Umbilical cord (tissue), 2 donors: ENCODE results near the gene C6orf89. TPM values are rescaled to one million over a fixed set of nuclear protein-coding genes. Genes with fewer than 3 reads are reported as not detected.
"Not testable (repeated sequence)": the region's sequence is repeated elsewhere in the genome, so short reads cannot be mapped to it uniquely, and the experiment has no call there.

Experiments
- DNase-seq: peaks from one replicate; pipeline ENCODE4 v3.0.0-alpha.2; 2015; ENCODE audit warnings: low spot score
- total RNA-seq: library from RNA; depleted of rRNA; stranded (reverse); fragments of >200 nt; gene quantifications from one replicate; pipeline ENCODE4 v1.2.3, GENCODE V29; 2014; ENCODE audit warnings: low replicate concordance; ENCODE audit not compliant: insufficient read depth

The C6orf89 gene
- total RNA-seq, 1 donor from 2014 or later: 40.2 TPM

DNA sequence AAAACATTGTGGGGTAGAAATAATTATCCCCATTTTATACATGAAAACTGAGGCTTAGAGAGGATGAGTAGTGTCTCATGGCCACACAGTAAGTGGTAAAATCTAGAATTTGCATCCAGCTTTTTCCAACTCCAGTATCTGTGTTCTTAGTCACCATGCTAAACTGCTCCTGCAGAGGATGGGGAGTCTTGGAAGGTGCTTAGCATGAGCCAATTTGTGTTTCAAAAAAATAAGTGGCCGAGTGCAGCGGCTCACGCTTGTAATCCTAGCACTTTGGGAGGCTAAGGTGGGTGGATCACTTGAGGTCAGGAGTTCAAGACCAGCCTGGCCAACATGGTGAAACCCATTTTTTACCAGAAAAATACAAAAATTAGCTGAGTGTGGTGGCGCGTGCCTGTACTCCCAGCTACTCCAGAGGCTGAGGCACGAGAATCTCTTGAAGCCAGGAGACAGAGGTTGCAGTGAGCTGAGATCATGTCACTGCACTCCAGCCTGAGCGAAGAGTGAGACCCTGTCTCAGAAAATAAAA lies 2.4 kb downstream of the C6orf89 start:
- no peak for DNase-seq

DNA sequence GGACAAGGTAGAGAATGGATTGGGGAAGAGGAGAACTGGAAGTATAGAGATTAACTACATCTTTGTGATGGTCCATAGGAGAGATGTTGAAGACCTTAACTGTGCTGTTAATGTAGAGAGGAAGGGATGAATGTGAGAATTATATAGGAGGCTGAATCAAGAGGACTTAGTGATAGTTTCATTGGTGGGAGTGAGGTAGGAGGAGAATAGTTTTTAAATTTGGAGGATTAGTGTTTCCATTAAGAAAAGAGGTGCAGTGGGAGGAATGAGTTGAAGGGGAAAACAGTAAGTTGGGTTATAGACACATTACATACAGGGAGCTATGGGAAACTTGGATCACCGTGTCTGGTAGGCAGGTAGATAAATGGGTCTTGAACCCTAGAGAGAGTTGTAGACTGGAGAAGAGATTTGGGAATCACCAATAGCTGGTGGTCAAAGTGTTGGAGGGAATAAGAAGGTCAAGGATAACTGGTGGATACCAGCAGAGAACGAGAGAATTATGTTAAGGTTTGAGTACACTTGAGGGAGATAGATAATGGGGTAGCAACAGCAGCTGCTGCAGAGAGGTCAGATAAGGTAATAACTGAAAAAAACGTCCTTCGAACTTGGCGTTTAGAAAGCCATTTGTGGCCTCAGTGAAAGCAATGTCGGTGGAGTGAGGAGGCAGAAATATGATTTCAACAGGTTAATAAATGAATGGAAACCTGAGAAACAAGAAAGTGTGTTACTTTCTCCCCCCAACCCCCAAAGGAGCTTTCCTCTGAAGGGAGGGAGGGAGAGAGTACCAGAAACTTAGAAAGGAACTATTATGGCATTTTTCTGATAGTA lies 3.1 kb downstream of the C6orf89 start:
- no peak for DNase-seq

DNA sequence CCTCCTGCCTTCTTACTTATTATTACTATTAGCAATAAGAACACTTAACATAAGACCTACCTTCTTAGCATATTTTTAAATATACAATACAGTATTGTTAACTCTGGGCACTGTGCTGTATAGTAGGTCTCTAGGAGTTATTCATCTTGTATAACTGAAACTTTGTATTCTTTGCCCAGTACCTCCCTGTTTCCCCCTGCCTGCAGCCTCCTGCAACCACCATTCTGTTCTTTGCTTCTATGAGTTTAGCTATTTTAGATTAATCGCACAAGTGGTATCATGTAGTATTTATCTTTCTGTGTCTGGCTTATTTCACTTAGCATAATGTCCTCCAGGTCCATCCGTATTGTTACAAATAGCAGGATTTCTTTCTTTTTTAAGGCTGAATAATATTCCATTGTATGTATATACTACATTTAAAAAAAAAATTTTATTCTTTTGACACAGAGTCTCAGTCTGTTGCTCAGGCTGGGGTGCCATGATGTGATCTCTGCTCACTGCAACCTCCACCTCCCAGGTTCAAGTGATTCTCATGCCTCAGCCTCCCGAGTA lies 4.4 kb downstream of the C6orf89 start:
- no peak for DNase-seq

DNA sequence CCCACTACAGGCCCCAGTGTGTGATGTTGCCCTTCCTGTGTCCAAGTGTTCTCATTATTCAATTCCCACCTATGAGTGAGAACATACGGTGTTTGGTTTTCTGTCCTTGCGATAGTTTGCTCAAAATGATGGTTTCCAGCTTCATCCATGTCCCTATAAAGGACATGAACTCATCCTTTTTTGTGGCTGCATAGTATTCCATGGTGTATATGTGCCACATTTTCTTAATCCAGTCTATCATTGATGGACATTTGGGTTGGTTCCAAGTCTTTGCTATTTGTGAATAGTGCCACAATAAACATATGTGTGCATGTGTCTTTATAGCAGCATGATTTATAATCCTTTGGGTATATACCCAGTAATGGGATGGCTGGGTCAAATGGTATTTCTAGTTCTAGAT lies 5.4 kb downstream of the C6orf89 start:
- not testable (repeated sequence) for DNase-seq

DNA sequence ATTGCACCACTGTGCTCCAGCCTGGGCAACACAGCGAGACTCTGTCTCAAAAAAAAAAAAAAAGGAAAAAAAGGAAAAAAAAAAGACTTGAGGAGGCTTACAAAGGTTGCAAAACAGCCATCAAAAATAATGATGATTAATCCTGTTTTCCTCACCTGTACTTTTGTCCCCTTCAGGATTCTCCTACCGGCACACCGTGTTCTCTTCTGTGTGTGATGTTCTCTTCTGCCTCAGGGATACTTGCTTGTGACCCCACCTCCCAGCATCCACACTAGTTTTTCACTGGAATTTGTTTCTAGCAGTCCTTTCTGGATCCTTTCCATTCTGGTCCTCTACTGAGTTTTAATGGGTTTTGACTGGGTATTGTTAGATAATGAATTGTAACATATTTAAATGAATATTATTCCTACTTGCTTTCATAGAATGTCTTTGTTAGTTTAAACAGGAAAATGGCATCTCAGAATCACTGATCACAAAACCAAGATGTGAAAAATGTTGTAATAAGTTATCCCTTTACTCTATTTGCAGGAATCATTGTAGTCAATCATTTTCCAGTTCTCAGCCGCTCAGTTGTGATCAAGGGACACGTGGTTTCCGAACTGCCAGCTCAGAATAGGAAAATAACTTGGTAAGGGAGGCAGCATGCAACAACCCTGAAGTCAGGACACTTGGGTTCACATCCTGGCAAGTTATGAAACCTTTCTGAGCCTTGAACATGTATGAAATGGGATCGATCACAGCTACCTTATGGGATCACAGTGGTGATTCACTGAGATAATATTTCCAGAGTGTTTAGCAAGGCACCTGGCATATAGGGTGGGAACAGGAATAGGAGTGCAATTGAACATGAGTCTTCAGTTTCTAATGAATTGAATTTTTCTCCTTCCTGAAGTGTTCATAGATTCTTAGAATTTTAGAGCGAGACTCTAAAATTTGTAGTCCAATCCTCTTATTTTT lies 8.5 kb downstream of the C6orf89 start:
- DNase-seq: no peak

DNA sequence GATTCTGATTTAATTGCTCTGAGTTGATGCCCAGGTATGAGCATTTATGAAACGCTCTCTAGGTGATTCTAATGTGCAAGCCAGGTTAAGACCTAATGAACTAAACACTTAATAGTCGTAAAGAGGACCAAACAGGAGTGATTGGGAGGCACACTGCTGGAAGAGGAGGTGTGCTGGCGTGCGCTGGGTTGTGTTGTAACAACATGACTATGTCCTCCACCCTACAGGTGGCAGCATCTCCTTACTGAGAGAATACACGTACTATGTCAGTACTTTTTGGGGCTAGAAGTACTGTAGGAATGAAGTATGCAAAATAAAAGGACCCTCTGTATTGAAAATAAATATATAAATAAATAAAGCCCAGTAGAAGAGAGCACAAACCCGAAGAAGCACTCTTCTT lies 11.9 kb downstream of the C6orf89 start:
- DNase-seq: no peak

DNA sequence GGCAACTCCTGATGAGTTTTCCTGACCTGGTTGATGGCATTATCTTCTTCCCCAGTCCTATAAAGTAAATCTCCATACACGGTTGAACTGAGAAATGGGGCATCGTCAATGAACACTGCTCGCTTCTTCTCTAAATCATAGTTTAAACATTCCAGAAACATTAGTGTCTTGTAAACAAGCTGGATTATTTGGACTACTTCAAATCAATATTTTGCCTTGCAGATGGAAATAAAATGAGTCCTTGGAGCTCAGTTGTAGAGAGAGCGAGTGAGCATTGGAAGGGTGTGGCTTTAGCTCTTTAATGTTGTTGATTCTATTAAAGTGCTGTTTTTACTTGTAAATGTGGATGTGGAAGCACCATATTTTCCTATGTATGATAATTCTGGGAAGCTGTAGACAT lies 18.4 kb downstream of the C6orf89 start:
- DNase-seq: no peak

DNA sequence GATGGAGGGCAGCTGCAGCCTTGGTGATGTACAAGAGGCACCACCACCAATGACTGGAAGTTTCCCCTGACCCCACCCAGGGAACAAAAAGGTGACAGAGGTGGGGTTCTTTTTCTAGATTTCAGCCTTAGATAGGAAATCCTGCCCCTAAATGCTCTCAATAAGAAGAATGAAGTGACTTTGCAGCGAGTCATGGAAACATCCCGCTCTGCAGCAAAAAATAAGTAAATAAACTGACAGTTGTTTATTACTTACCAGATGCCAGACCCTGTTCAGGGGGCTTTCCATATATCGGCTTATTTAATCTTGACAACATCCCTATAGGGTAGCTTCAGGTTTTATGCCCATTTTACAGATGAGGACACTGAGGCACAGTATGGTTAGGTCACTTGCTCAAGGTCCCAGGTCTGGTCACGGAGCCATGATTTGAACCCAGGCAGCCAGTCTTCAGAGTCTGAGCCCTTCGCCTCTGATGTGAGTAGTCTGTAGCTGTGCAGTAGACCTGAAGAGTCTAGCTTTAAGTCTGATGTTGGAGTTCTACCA lies 19.2 kb downstream of the C6orf89 start:
- no peak for DNase-seq

DNA sequence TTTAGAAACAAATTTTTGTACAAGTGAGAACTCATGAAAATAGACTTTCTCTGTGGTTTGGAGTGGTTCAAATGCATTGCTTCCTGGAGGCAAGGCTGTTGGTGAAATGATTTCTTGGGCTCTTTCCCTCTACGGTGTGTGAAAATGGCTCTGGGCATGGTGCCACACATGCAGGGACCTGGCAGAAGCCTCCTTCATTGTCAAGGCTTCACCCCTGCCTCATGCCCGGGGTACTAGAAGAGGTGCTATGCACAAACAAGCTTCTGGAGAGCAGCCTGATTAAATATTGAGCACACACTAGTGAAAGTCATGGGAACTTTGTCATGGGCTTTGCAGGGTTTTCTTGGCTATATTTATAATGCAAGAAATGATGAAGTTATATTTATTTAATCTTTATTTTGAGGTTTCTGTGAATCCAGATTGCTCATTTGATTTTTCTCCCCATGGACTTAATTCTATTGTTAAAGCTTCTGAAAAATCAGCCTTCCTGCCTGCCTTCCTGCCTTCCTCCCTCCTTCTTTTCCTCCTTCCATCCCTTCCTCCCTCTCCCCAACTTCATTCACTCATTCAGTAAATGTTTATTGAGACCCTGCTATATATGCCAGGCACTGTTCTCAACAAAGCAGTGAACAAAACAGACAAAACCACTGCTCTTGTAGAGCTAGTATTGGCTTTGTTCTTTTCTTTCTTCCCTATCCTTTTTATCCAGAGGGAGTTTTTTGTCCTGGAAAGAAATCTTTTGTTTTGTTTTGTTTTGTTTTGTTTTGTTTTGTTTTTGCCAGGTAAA lies 21.0 kb downstream of the C6orf89 start:
- DNase-seq: no peak

DNA sequence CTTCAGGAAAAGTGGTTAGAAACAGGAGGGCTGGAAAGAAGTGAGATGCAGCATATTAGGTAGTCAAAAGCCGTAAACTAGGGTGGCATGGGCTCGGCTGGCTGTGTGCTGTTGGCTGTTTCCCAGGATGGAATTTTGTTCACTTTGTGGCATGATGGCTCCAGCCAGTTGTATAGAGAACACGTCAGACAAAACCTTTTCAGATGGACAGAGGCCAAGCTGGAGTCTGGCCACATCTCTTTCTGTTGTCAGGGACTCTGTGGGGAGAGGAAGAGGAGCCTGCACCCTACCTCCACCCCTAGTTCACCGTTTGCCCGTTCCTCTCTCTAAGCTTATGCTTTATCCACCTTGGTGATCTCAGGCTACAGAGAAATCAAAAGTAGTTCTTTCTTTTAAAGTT lies 22.0 kb downstream of the C6orf89 start:
- DNase-seq: peak; percentile 58

DNA sequence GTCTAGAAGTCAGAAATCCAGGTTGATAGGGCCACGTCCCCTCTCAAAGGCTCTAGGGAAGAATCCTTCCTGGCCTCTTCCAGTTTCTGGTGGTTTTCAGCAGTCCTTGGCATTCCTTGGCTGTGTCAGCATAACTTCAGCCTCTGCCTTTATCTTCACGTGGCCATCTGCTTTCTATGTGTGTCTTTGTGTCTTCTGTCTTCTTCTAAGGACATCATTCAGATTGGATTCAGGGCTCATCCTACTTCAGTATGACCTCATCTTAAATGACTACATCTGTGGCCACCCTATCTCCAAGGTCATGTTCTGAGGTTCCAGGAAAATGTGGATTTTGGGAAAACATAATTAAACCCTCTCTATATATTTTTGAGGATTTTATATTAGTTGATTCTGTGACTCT lies 23.0 kb downstream of the C6orf89 start:
- peak; percentile 63 for DNase-seq

DNA sequence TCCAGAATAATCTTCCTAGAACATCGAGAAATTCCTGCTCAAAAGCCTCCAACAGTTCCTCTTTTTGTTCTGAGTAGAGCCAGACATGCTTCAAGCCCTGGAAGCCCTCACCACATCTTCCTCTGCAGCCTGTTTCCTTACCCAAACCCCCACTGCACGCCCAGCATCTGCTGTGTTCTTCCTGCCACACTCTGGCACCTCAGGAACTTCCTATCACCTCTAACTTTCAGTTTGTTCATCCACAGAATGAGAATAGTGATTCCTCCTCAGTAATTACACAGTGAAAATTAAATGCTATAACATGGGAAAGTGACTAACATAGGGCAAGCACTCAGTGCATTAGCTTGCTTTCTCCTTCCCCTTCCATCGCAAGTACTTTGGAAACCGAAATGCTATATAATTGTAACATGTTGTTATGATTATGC lies 26.3 kb downstream of the C6orf89 start:
- no peak for DNase-seq

DNA sequence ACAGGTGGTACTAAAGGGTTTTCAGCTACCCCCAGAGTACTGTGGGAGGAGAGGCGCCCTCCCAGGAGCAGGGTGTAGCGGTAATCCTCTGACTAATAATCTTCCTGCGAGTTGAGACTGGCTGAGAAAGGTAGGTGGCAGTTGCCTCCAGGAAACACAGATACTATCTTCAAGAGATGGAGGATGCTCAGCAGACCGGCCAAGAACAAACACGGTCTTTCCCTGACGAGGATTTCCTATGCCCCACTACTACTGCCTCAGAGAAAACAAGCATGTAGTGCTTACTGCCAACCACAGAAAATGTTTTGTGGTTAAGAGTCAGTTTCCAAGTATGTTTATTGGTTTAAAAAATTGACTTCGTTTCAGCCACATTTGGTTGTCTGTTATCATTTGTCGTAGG lies 26.8 kb downstream of the C6orf89 start:
- no peak for DNase-seq

DNA sequence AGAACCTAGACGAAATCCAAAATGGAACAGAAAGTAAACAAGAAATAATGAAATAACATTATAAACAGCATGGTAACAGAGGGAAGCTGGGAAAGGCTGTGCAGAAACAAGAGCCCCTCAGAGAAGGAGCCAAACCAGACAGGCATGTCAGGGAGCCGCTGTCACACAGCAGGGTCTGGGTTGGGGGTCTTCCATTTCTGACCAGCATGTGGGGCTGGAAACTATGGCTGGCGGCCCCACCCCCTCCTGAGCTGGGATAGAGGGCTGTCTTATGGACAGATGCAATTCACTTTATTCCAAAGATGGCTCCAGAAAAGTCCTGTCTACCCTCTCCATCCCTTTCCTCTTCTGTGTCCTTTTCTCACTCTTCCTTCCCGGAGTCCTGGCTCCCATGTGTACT lies 27.3 kb downstream of the C6orf89 start:
- DNase-seq: no peak

DNA sequence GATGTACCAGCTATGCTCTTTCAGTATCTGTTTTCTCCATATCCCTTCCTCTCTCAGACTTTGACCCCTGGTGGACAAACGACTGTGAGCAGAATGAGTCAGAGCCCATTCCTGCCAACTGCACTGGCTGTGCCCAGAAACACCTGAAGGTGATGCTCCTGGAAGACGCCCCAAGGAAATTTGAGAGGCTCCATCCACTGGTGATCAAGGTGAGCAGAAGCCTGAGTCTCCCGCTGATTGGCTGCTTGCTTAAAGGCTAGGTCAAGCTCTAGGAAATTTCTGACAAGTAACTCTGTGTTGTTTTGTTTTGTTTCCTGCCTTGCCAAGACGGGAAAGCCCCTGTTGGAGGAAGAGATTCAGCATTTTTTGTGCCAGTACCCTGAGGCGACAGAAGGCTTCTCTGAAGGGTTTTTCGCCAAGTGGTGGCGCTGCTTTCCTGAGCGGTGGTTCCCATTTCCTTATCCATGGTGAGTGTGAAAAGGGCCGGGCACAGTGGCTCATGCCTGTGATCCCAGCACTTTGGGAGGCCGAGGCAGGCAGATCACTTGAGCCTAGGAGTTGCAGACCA lies 28.6 kb downstream of the C6orf89 start:
- no peak for DNase-seq

DNA sequence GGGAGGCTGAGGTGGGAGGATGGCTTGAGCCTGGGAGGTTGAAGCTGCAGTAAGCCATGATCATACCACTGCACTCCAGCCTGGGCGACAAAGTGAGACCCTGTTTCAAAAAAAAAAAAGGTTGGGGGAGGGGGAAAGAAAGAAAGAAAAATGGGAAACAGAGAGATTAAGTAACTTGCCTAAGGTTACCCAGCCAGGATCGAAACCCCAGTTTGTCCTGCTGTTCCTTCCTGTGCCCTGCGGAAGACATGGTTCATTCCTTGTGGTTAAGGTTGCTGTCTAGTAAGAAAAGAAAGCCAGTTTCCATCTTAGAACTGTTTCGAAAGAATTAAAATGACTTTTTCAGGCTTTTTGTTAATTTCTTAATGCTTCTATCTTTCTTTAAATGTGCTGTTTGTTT lies 29.8 kb downstream of the C6orf89 start:
- DNase-seq: no peak

DNA sequence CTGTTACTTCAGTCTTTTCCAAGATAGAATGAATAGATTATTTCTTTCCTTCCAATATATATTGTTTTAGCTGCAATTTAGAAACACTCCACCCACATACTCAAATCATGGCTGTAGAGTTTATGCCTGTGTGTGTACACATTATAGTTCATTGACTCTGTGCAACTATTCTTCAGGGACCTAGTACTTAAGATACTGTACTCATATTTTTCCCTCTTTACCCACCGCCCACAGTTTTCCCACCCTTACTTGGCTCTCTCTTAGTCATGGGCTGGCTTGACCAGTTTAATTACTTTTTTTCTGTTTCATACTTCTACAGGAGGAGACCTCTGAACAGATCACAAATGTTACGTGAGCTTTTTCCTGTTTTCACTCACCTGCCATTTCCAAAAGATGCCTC lies 30.4 kb downstream of the C6orf89 start:
- no peak for DNase-seq

DNA sequence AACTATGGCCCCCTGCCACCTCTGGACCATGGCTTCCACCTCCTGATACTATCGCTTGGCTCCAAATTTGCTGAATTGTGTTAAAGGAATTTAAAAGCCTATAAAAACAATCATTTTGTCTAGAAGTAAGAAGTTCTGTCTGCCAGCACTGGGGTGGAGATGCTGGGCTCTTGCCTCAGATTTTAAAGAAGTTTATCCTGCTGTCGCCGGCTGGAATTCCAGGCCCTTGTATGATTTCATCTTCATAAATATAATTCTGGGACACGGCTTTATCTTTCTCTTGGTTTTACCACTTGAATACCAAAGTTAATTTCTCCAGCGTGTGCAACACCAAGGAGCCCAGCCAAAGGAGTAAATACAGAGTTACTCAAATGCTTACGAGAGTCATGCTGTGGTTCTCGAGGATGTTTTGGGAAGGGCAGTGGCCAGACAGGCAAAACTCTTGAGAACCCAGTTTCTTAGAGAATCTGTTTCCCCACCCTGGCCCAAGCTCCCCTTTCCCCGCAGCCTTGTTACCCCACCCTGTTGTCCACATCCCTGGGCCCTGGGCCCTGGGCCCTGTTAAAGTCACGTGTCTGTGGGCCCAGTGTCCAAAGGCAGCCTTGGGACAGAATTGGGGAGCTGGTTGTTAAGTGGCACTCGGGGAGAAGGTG lies 31.9 kb downstream of the C6orf89 start:
- DNase-seq: peak; percentile 95

DNA sequence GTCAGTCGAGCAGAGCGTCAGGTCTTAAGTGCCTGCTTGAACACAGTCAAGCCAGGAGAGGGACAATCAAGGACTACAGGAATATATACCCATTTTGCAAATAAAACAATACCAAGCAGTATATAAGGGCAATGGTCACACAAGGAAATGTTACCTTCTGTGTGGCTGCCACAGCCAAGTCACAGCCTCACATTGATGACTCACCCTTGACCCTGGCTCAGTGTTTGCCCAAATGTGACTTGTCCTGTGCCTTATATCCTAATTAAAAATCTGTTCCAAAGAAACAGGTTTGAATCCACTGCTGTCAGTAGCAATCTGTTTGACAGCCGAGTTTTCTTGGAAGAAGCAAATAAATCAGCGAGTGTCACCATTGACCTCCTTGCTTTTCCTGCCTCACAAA lies 34.3 kb downstream of the C6orf89 start:
- DNase-seq: no peak

DNA sequence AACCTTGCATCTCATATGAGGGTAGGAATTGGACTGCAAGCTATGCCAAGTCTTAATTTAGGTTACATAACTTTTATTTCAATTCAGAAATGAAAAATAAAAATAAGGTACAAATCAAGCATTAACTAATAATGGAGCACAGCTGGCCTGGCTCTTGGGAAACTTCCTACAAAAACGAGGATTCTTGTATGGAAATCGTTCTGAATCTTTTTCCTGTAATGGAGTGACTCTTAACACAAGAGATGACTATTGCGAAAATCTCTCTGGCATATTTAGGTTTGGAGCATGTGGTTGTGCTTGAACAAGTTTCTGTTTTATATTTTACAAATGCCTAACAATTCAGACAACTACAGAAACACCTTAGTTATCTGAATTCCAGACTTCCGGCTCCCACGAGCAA lies 34.8 kb downstream of the C6orf89 start:
- no peak for DNase-seq
